G401 (cell line): Measurements from ENCODE around the gene CTRL. TPM values are rescaled to one million over a fixed set of nuclear protein-coding genes. Genes with fewer than 3 reads are reported as not detected.
"Not testable (repeated sequence)": the region's sequence is repeated elsewhere in the genome, so short reads cannot be mapped to it uniquely, and the experiment has no call there.

Experiments used
- DNase-seq: peaks from one replicate; pipeline ENCODE4 v3.0.0-alpha.2; 2015; ENCODE audit warnings: low spot score
- in situ Hi-C: cut with HindIII; loops from 2 replicates; pipeline ENCODE4 v1.10.0; 2016; ENCODE audit warnings: low sequenced_read_pairs, mixed read lengths
- total RNA-seq: library from RNA; depleted of rRNA; stranded (reverse); fragments of >200 nt; shearing (Covaris generic); gene quantifications from 2 replicates; pipeline ENCODE4 v1.2.3, GENCODE V29; 2014; rRNA removed

Gene CTRL
- total RNA-seq: 0.18 TPM in 1 of 2 replicates, not detected in the other

- no peak for DNase-seq
- in situ Hi-C loops: no loop called here
Observed at GRCh38 chr16:67931712-67932461, at the start of gene CTRL. TSS of gene CTRL (minus strand) at chr16:67931862. CDS start at chr16:67931852, 10 bp downstream.

DNA sequence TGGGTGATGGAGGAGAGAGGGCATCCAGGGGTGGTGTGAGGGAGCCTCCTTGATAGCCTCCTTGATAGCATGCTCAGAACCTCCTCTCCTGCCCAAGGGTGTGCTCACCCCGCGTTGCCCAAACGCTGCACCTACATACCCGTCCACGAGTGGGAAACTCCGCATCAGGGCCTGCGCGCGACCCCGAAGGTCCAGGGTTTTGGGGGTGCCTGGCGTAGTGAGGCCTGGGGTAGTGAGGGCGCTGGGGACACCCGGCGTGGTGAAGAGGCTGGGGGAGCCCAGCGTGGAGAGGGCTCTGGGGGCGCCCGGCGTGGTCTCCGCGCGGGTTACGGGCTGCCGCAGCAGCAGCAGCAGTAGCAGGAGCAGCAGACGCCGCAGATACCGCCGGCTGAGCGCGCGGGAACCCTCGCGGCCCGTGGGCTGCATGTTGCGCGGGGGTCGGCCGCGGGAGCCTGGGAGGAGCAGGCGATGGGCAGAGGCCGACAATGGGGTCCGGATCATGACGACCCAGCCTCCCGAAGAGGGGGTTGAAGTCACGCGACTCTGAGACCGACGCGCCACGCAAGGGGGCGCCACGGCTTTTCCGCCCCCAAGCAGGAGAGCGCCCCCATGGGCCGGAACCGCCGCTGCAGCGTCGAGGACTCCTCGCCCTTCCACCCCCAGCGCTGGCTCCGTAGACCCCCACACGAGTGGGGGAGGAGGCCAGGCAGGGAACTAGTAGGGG is 48.5 kb upstream of the CTRL start, which contains the start of gene DPEP3:
TSS of gene DPEP3 (minus strand) at position 545 of the 724 bp plus-strand sequence. CDS start at position 426, 119 bp downstream.
- no peak for DNase-seq
- in situ Hi-C loops: no loop called here

DNA sequence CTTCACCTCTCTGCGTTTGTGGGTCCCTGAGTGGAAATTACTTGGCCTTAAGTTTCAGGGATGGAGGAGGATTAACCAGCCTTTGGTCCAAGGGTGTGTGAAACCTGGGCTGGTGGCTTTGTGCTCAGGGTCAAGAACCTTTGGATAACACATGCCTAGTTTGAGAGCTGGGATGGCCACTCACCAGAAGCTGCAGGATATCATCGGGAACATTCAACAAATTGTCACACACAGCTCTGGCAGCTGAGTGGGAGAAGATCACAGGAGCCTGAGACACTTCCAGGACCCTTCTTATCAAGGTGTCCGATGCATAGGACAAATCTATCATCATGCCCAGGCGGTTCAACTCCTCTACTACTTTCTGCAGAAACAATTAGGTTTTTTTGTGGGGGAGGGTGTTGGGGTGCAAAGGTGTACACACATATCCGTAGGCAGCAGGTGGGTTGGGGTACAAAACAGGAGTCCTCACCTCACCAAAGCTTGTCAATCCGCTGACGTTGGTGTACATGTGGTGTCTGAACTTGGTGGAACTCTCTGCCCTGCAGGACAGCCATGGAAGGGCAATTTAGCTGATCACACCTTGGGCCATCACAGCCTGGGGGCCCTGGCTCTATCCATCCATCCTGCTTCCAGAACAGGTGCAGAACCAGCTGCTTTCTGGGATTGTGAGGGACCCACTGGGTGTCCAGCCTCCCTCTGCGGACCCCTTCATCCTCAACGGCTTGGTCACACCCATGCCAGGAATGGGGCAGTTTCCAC is 46.0 kb upstream of the CTRL start:
- no peak for DNase-seq
- in situ Hi-C loops: no loop called here

- in situ Hi-C loops: no loop called here
- no peak for DNase-seq
Observed at GRCh38 chr16:67977005-67977404, 45.3 kb upstream of the CTRL start.

DNA sequence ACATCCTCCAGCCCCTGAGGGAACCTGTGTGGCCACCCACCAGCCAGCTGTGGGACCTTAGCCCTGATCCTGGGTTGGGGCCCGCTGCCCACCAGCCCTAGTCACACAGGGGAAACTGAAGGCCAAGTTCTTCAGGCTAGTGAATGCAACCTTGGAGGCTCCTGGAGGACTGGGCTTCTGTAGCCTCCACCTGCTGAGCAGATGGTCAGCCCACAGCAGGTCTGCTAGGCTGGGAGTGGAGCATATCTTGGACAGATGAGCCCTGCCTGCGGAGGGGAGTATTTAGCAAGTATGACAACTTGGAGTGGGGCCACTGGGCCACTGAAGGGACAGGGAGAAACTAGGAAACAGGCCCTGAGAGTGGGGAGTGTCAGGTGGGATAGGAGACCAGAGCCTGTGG is 44.5 kb upstream of the CTRL start:
- DNase-seq: no peak
- in situ Hi-C loops: no loop called here

- no peak for DNase-seq
- in situ Hi-C loops: no loop called here
Observed at GRCh38 chr16:67975321-67976105, 43.9 kb upstream of the CTRL start.

DNA sequence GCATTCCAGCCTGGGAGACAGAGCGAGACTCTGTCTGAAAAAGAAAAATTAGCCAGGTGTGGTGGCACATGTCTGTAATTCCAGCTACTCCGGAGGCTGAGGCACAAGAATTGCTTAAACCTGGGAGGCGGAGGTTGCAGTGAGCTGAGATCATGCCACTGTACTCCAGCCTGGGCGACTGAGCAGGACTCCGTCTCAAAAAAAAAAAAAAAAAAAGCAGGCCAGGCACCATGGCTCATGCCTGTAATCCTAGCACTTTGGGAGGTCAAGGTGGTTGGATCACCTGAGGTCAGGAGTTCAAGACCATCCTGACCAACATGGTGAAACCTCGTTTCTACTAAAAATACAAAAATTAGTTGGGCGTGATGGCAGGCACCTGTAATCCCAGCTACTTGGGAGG is 40.6 kb upstream of the CTRL start:
- in situ Hi-C loops, DNase-seq: not testable (repeated sequence)

- in situ Hi-C loops: no loop called here
- DNase-seq: no peak
Observed at GRCh38 chr16:67971111-67971510, 39.4 kb upstream of the CTRL start.

DNA sequence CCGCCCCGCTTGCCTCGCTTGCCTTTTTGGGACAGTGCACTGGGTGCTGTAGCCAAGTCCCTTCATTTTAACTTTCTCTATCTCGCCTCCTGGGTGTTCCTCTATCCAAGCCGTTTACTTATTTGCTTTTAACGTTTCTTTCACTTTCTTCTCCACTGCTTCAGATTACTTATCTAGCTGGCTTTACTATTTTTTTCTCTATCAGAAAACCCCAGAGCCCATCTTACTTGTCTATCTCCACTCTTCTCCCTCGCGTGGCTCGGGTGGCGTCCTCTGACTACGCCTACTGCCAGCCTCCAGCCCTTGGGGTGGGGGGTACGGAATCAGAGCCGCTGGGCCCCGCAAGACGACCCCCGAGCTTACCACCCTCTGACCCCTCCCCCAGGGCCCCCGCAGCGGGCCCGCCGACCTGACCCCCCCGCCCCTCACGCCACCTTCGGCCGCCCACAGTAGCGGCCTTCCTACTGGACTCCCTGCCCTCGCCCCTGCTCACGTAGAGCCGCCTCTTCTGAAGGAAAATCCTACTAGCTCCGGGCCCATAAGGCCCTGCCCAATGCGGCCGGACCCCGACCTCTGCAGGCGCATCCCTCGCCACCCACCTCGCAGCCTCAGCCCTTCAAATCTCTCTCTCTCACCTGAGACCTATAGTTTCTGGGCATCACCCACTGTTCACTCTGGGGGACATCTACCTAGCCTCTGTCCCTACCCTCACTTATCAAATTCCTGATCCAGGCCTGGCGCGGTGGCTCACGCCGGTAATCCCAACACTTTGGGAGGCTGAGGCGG is 37.8 kb upstream of the CTRL start:
- DNase-seq: no peak
- in situ Hi-C loops: no loop called here

DNA sequence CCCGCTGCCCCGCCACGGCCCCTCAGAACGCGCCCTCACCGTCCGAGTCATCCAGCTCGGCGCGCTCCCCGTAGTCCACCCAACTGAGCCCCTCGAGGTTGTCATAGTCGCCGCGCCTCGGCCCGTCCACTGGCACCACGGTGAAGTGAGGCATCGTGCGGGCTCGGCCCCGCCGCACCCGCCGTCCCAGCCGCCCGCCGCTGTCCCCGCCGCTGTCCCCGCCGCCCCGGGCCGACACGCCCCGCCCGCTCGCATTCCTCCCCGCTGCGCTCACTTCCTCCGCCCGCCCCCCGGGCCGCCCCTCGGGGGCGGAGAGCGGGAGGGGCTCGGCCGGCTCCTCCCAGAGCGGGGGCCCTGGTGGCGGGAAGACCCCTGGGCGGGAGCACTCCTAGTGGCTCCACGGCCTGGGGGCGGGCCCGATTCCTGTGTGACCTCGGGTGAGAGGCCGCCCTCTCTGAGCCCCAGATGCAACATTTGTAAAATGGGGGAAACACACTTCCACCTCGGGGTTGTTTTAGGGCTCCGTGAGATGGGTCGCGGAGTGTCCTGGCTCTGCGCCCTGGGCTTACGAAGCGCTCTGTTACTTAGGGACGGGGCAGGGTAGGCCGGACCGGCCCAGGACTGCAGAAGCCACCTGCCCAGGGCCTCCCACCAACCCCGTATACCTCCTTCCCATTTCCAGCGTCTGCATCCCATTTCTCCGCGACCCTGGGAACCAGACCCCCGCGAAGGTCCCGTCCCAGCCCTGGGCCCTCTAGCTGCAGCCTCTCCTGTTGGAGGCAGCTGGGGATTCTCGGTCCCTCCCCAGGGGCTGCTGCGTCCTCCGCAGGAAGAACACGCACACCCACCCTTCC is 37.0 kb upstream of the CTRL start, which contains the start of gene SLC12A4:
TSS of gene SLC12A4 (minus strand) at position 238 of the 854 bp plus-strand sequence. CDS start at position 154, 84 bp downstream.
- DNase-seq: peak; percentile 28
- in situ Hi-C loops: no loop called here

- DNase-seq: no peak
- in situ Hi-C loops: no loop called here
Observed at GRCh38 chr16:67967958-67968399, 36.3 kb upstream of the CTRL start.

GRCh38 chr16:67967183-67967957 is 35.7 kb upstream of the CTRL start:
- no peak for DNase-seq
- in situ Hi-C loops: no loop called here

GRCh38 chr16:67966549-67967182 is 35.0 kb upstream of the CTRL start:
- DNase-seq: no peak

GRCh38 chr16:67965668-67966548 is 34.2 kb upstream of the CTRL start:
- DNase-seq: no peak
- in situ Hi-C loops: no loop called here

More at GRCh38 chr16:67966549-67967182, 35.0 kb upstream of the CTRL start:
- in situ Hi-C loops: no loop called here

DNA sequence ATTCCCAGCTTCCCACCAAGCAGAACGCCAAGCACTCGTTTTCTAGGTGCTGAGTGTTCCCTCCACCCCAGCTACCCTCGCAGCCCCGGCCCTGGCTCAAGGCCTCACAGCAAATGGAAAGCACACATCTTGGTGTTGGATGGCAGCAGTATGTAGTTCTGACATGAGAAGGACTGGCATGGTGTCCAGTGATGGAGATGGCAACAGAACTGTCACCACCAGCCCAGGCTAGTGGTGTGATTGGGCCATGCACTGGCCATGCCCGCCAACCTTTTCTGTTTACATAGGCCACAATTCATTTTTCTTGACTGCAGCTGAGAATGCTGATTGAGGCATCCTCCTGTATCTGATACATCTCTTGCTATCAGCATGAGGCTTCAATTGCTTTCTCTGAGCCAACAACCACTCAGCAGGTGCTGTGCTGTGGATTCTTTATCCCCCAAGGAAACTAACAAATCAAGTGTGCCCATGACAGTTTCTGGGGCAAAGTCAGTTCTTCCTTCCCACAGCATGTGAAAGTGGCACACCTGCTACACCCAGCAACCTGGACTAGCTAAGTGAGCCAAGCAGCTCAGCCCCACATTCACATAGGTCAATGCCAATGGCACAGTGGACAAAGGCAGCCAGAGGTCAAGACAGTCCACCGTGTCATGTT is 32.9 kb upstream of the CTRL start:
- no peak for DNase-seq
- in situ Hi-C loops: no loop called here
